Fibroblast of peridontal ligament (primary cell): ENCODE measurements around the gene PAMR1.
A peak's percentile ranks its signal among the peaks of the same experiment; 100 is the strongest.

Experiments used
- DNase-seq: peaks from one replicate; pipeline ENCODE4 v3.0.0-alpha.2; 2010; ENCODE audit errors: extremely low read depth

PAMR1 gene

GRCh38 chr11:35500744-35501143 is 24.7 kb downstream of the PAMR1 start:
- DNase-seq = no peak

- DNase-seq = peak; percentile 86
Observed at GRCh38 chr11:35496416-35496815, 29.0 kb downstream of the PAMR1 start.

- no peak for DNase-seq
Observed at GRCh38 chr11:35494957-35495490, 30.4 kb downstream of the PAMR1 start.

GRCh38 chr11:35491231-35491871 is 34.1 kb downstream of the PAMR1 start:
- peak; percentile 98 for DNase-seq

- peak; percentile 66 for DNase-seq
Observed at GRCh38 chr11:35488117-35488516, 37.3 kb downstream of the PAMR1 start.

- DNase-seq = peak; percentile 78
Observed at GRCh38 chr11:35487532-35488078, 37.8 kb downstream of the PAMR1 start.

GRCh38 chr11:35486934-35487333 is 38.5 kb downstream of the PAMR1 start:
- DNase-seq = no peak

- no peak for DNase-seq
Observed at GRCh38 chr11:35486446-35486845, 39.0 kb downstream of the PAMR1 start.

- DNase-seq = peak; percentile 84
Observed at GRCh38 chr11:35485656-35486322, 39.6 kb downstream of the PAMR1 start.

- peak; percentile 79 for DNase-seq
Observed at GRCh38 chr11:35484435-35484834, 41.0 kb downstream of the PAMR1 start.

- DNase-seq = peak; percentile 62
Observed at GRCh38 chr11:35483131-35483820, 42.1 kb downstream of the PAMR1 start.

GRCh38 chr11:35479731-35480130 is 45.7 kb downstream of the PAMR1 start:
- no peak for DNase-seq

GRCh38 chr11:35478471-35479091 is 46.8 kb downstream of the PAMR1 start:
- DNase-seq = no peak

- DNase-seq = no peak
Observed at GRCh38 chr11:35477901-35478300, 47.5 kb downstream of the PAMR1 start.

- DNase-seq = no peak
Observed at GRCh38 chr11:35474688-35475087, 50.7 kb downstream of the PAMR1 start.

GRCh38 chr11:35473795-35474374 is 51.5 kb downstream of the PAMR1 start:
- no peak for DNase-seq

- no peak for DNase-seq
Observed at GRCh38 chr11:35470616-35471015, 54.8 kb downstream of the PAMR1 start.

GRCh38 chr11:35466058-35466457 is 59.4 kb downstream of the PAMR1 start:
- DNase-seq = no peak

GRCh38 chr11:35464308-35464707 is 61.1 kb downstream of the PAMR1 start:
- peak; percentile 46 for DNase-seq

- no peak for DNase-seq
Observed at GRCh38 chr11:35463331-35463751, 62.1 kb downstream of the PAMR1 start.

GRCh38 chr11:35461917-35462538 is 63.4 kb downstream of the PAMR1 start:
- DNase-seq = no peak
